Neuron (in vitro differentiated cells): ENCODE results near the gene SFSWAP.
"Not testable (repeated sequence)": the region's sequence is repeated elsewhere in the genome, so short reads cannot be mapped to it uniquely, and the experiment has no call there.

ENCODE experiments used
- H2AFZ ChIP-seq: one replicate; pipeline ENCODE4 v1.6.1; 2013; ENCODE audit warnings: low read depth, mild to moderate bottlenecking, inconsistent platforms, low read length, moderate library complexity
- H3K27me3 ChIP-seq: one replicate; pipeline ENCODE4 v1.6.1; 2013; ENCODE audit warnings: low read length; ENCODE audit not compliant: insufficient read depth
- H3K36me3 ChIP-seq: one replicate; pipeline ENCODE4 v1.6.1; 2013; ENCODE audit warnings: low read length; ENCODE audit not compliant: insufficient read depth
- H3K4me1 ChIP-seq: one replicate; pipeline ENCODE4 v1.6.1; 2013; ENCODE audit warnings: low read length; ENCODE audit not compliant: insufficient read depth
- H3K4me3 ChIP-seq: 2 replicates; pipeline ENCODE4 v1.5.1; 2013; ENCODE audit warnings: mild to moderate bottlenecking, low read length, moderate library complexity
- H3K9me3 ChIP-seq: one replicate; pipeline ENCODE4 v1.6.1; 2013; ENCODE audit warnings: low read length

The SFSWAP gene

GRCh38 chr12:131773582-131774221 is 62.8 kb downstream of the SFSWAP start:
- peaks cover 70% of the 10 kb centered on the region for H3K36me3 ChIP-seq

DNA sequence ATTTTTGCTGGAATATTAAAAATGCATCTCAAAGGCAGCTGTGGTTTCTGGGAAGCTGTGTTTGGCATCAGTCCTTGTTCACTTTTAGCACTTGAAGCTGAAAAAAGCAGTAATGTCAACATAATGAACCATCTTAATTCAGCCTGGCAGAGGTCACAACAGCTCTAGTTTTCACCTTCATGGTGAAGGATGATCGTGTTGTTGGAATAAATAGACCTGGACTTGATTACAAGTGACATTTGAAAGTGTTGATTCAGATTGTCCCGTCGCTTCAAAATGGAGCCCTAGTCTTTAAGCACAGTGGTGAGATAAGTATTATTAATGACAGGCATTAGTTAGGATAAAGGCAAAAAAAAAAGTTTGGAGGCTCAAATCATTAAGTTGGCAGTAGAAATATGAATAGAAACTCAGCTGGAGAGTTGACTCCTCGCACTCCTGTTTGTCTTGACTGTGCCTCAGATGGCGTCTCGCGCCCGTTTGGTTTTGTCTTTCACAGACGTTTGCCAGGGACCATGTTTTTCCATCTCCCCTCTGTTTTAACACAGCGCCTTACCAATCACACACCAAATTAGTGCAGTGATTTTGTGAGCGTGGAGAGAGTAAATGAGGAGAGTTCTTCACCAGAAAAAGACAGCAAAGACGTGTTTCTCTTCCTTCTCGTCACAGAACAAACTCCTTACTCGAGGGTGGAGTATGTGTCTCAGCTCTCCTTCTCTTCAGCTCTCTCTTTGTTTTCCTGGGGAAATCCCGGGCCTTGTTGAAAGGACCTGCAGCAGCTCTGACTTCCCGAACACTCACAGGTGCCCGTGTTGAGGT is 63.9 kb downstream of the SFSWAP start:
- H3K4me3 ChIP-seq: no peak overlapping the region
- no peak overlapping the region for H2AFZ ChIP-seq
- no peaks in the 10 kb centered on the region for H3K4me1 ChIP-seq
- H3K27me3 ChIP-seq: no peaks in the 10 kb centered on the region
- no peaks in the 10 kb centered on the region for H3K9me3 ChIP-seq
- H3K36me3 ChIP-seq: peaks cover 72% of the 10 kb centered on the region

More at GRCh38 chr12:131773582-131774221, 62.8 kb downstream of the SFSWAP start:
- H3K4me1 ChIP-seq: no peaks in the 10 kb centered on the region
- no peak overlapping the region for H3K4me3 ChIP-seq
- H3K9me3 ChIP-seq: no peaks in the 10 kb centered on the region
- no peaks in the 10 kb centered on the region for H3K27me3 ChIP-seq
- no peak overlapping the region for H2AFZ ChIP-seq

GRCh38 chr12:131775392-131776236 is 64.7 kb downstream of the SFSWAP start:
- H3K36me3 ChIP-seq: peaks cover 72% of the 10 kb centered on the region
- no peak overlapping the region for H2AFZ ChIP-seq
- H3K27me3 ChIP-seq: no peaks in the 10 kb centered on the region
- H3K4me3 ChIP-seq: no peak overlapping the region
- no peaks in the 10 kb centered on the region for H3K9me3 ChIP-seq
- H3K4me1 ChIP-seq: no peaks in the 10 kb centered on the region

DNA sequence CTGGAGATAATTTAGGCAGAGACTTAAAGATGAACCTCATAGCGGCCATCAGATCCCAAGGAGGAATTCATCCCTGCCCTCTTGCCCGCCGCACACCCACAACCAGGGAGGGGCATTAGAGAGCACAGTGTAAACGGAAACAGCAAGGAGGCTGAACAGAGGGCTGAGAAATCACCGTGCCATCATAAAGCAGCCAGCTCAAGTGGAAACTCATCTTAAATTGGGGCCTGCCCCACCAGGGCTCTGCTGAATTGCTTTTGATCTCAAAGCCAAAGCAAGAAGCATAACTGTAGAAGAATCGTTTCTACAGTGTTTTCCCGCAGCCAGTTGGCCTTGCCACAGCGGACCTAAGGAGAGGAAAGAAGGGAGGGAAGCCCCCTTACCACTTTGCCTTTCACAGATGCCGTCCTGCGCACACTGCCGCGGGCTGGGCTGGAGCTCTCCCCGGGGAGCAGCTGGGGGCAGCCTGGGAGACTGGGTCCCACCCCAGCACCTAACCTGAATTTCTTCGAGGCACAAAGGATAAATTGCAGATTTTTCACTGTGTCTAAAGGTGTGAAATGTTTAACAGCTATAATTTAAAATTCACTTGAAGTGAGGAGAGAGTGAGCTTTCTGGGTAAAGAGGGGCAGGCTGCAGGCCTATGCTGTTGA is 65.5 kb downstream of the SFSWAP start:
- Histone ChIP-seq H3K9me3 (no peaks in the 10 kb centered on the region), H3K36me3 (peaks cover 68% of the 10 kb centered on the region)

DNA sequence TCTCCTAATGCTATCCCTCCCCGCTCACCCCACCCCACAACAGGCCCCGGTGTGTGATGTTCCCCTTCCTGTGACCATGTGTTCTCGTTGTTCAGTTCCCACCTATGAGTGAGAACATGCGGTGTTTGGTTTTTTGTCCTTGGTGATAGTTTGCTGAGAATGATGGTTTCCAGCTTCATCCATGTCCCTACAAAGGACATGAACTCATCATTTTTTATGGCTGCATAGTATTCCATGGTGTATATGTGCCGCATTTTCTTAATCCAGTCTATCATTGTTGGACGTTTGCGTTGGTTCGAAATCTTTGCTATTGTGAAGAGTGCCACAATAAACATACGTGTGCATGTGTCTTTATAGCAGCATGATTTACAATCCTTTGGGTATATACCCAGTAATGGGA is 66.4 kb downstream of the SFSWAP start:
- H3K9me3 ChIP-seq, H2AFZ ChIP-seq, H3K27me3 ChIP-seq, H3K4me3 ChIP-seq, H3K4me1 ChIP-seq: not testable (repeated sequence)
- peaks cover 71% of the 10 kb centered on the region for H3K36me3 ChIP-seq

More for the DNA sequence above, 65.5 kb downstream of the SFSWAP start:
- Histone ChIP-seq H3K4me1 (no peaks in the 10 kb centered on the region), H2AFZ (no peak overlapping the region), H3K4me3 (no peak overlapping the region), H3K27me3 (no peaks in the 10 kb centered on the region)

GRCh38 chr12:131779027-131779426 is 68.1 kb downstream of the SFSWAP start:
- no peak overlapping the region for H3K4me3 ChIP-seq
- H2AFZ ChIP-seq: no peak overlapping the region
- H3K9me3 ChIP-seq: no peaks in the 10 kb centered on the region
- H3K27me3 ChIP-seq: no peaks in the 10 kb centered on the region
- H3K36me3 ChIP-seq: peaks cover 55% of the 10 kb centered on the region
- peaks cover 6% of the 10 kb centered on the region for H3K4me1 ChIP-seq

DNA sequence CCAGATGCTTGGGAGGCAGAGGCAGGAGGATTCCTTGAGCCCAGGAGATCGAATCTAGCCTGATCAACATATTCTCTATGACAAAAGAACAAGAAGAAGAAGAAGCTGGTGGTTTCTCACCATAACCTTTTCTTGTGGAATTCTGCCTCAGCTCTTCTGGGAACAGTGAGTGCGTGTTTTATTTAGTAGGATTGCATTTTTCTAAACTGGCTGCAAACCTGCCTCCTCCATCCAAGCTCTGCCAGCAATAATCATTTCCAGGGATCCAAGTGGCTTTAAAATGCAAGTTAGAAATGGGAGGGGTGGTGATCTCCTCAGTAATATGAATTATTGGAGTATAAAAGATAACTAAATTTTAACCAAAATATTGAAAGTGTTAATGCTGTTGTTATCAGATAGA is 71.2 kb downstream of the SFSWAP start:
- peaks cover 27% of the 10 kb centered on the region for H3K4me1 ChIP-seq
- H2AFZ ChIP-seq: no peak overlapping the region
- H3K4me3 ChIP-seq: no peak overlapping the region
- H3K9me3 ChIP-seq: no peaks in the 10 kb centered on the region
- H3K27me3 ChIP-seq: no peaks in the 10 kb centered on the region
- peaks cover 50% of the 10 kb centered on the region for H3K36me3 ChIP-seq

DNA sequence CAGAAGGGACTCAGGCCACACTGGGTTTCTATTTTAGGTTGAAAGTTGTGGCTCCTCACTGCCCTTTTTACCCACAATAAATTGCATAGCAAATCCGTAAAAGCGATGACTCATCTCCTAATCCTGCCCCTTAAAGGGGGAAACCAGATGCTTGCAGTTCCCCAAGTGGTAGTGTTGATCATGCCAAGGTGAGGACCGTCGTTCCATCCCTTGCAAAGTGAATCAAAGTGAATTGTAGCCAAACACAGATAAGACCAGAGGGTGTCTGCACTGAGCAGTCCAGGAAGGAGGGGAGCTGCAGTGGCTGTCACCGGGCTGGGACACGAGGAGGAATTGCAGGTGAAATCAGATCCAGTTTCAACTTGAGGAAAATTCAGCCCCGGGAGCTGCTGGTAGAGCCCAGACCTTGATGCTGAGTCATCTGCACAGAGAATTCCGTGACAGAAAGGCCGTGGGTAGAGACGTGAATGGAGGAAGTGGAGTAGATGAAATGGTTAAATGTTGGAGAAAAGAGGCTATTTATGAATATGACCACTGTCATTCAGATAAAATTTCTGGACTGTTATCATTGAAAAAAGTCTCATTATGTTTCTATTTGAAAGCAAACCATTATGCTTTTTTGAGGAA is 73.1 kb downstream of the SFSWAP start:
- Histone ChIP-seq H3K4me3 (no peak overlapping the region), H3K4me1 (peaks cover 27% of the 10 kb centered on the region), H3K9me3 (no peaks in the 10 kb centered on the region), H3K36me3 (peaks cover 54% of the 10 kb centered on the region), H3K27me3 (no peaks in the 10 kb centered on the region), H2AFZ (no peak overlapping the region)

- Histone ChIP-seq H3K27me3 (no peaks in the 10 kb centered on the region), H3K4me1 (peaks cover 27% of the 10 kb centered on the region), H3K9me3 (no peaks in the 10 kb centered on the region), H3K36me3 (peaks cover 53% of the 10 kb centered on the region), H3K4me3 (no peak overlapping the region), H2AFZ (no peak overlapping the region)
Observed at GRCh38 chr12:131784909-131785762, 74.2 kb downstream of the SFSWAP start.

DNA sequence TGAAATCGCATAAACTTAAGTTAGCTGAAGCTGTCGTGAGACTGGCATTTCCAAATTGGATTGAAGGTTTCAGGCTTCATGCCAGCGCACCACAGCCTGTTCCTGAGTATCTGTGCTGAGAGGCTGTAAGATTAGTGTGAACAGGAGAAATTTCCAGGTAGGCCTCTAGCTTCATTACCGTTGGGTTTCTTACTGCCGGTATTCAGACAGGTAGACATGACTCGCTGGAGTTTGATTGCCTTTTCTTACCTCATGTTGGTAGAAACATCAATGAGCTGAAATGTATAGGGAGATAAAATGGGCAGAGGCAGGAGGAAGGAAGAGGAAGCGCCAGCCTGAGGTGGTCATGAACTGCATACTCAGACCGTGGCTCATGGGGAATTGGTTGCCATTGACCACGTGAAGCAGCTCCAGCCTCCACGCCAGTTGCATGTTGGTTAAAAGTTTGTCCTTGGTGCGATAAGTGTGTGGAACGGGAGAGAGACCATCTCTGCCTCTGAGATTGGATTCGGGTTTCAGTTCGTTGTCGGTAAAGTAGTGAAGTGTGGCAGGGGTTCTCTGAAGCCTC is 75.0 kb downstream of the SFSWAP start:
- H2AFZ ChIP-seq: no peak overlapping the region
- H3K4me3 ChIP-seq: no peak overlapping the region
- peaks cover 27% of the 10 kb centered on the region for H3K4me1 ChIP-seq
- H3K27me3 ChIP-seq: no peaks in the 10 kb centered on the region
- no peaks in the 10 kb centered on the region for H3K9me3 ChIP-seq
- peaks cover 53% of the 10 kb centered on the region for H3K36me3 ChIP-seq

GRCh38 chr12:131786331-131786730 is 75.4 kb downstream of the SFSWAP start:
- Histone ChIP-seq H2AFZ (no peak overlapping the region), H3K36me3 (peaks cover 54% of the 10 kb centered on the region), H3K4me3 (no peak overlapping the region), H3K27me3 (no peaks in the 10 kb centered on the region), H3K4me1 (peaks cover 27% of the 10 kb centered on the region), H3K9me3 (no peaks in the 10 kb centered on the region)
